ENCODE results near the gene RASGRF1.

GRCh38 chr15:79064496-79064895 is 26.1 kb downstream of the RASGRF1 start:
- TF ChIP-seq CTCF (IDR thresholded peaks at IDR 0.05): no peak
- TF ChIP-seq POLR2AphosphoS5 (IDR thresholded peaks at IDR 0.05): no peak
- TF ChIP-seq POLR2A (IDR thresholded peaks at IDR 0.05): no peak
- TF ChIP-seq EP300 (IDR thresholded peaks at IDR 0.05): no peak
